Natural killer cell (primary cell): Measurements from ENCODE around the gene PAN3. TPM values are rescaled to one million over a fixed set of nuclear protein-coding genes. Genes with fewer than 3 reads are reported as not detected.

Experiments
- ATAC-seq, 3 donors: fragments of 150-1000 bp in 2 of 3; fragments of 200-7000 bp in 1 of 3; cut with Tn5 transposase; 1 replicate in 1 of 3; 2 replicates in 2 of 3; pipeline ENCODE4 v1.10.0; 2021; ENCODE audit warnings: mild to moderate bottlenecking in 2 of 3, moderate library complexity in 2 of 3
- DNase-seq, 2 donors: peaks; one replicate each; pipeline versions ENCODE4 v3.0.0 to v3.0.0-alpha.2; 2013 to 2021; ENCODE audit warnings: mixed read lengths in 1 of 2
- H3K27ac ChIP-seq: one replicate; pipeline ENCODE4 v1.5.1; 2013; ENCODE audit warnings: mild to moderate bottlenecking, low read length
- H3K27me3 ChIP-seq: one replicate; pipeline ENCODE4 v1.6.1; 2013; ENCODE audit warnings: low read length; ENCODE audit not compliant: control insufficient read depth, insufficient read depth
- H3K36me3 ChIP-seq: one replicate; pipeline ENCODE4 v1.6.1; 2013; ENCODE audit warnings: low read length; ENCODE audit not compliant: control insufficient read depth, insufficient read depth
- H3K4me1 ChIP-seq: one replicate; pipeline ENCODE4 v1.6.1; 2013; ENCODE audit warnings: low read length; ENCODE audit not compliant: control insufficient read depth, insufficient read depth
- H3K4me3 ChIP-seq: one replicate; pipeline ENCODE4 v1.5.1; 2013; ENCODE audit warnings: low read length
- H3K9me3 ChIP-seq: one replicate; pipeline ENCODE4 v1.6.1; 2013; ENCODE audit warnings: low read length; ENCODE audit not compliant: control insufficient read depth, insufficient read depth
- H3K27ac Mint-ChIP-seq, 2 donors: one replicate each; pipeline ENCODE4 v1.8.0; 2022; ENCODE audit warnings: mild to moderate bottlenecking in 2 of 2, mixed read lengths in 2 of 2, moderate library complexity in 1 of 2
- H3K27me3 Mint-ChIP-seq, 2 donors: one replicate each; pipeline ENCODE4 v1.8.0; 2022; ENCODE audit warnings: low read depth in 2 of 2, mixed read lengths in 2 of 2
- H3K36me3 Mint-ChIP-seq: one replicate; pipeline ENCODE4 v1.8.0; 2022; ENCODE audit warnings: mixed read lengths
- H3K4me1 Mint-ChIP-seq, 2 donors: one replicate each; pipeline ENCODE4 v1.8.0; 2022; ENCODE audit warnings: mixed read lengths in 2 of 2
- H3K4me3 Mint-ChIP-seq: one replicate; pipeline ENCODE4 v1.8.0; 2022; ENCODE audit warnings: mild to moderate bottlenecking, moderate library complexity, mixed read lengths
- H3K9me3 Mint-ChIP-seq, 2 donors: one replicate each; pipeline ENCODE4 v1.8.0; 2022; ENCODE audit warnings: mixed read lengths in 2 of 2
- WGBS: methylation state at CpG from one replicate; pipeline ENCODE4 v1.1.7; 2013; ENCODE audit warnings: missing lambda C conversion rate; ENCODE audit not compliant: insufficient coverage; 5-methylcytosine and 5-hydroxymethylcytosine counted together
- intact Hi-C: fragments of 100-400 bp; cut with micrococcal nuclease; formaldehyde crosslinking; loops from one replicate; pipeline ENCODE4 v1.14.2; 2022
- total RNA-seq, 4 donors: library from RNA; stranded (reverse); fragments of 120-200 nt in 1 of 4; gene quantifications; one replicate each; pipeline versions ENCODE4 v1.2.3 to v1.2.4, GENCODE V29; 2013 to 2022
- TF ChIP-seq, protein P1 (sequence below): fragments of 200-600 bp; IDR thresholded peaks from one replicate; pipeline ENCODE4 v1.8.0; 2022; ENCODE audit warnings: antibody characterized with exemption

The PAN3 gene
- total RNA-seq, 3 donors from 2014 or later (not counting 1 experiment from before 2014, with no cell fraction given) = 80.0 to 94.2 (median 91.7) TPM

DNA sequence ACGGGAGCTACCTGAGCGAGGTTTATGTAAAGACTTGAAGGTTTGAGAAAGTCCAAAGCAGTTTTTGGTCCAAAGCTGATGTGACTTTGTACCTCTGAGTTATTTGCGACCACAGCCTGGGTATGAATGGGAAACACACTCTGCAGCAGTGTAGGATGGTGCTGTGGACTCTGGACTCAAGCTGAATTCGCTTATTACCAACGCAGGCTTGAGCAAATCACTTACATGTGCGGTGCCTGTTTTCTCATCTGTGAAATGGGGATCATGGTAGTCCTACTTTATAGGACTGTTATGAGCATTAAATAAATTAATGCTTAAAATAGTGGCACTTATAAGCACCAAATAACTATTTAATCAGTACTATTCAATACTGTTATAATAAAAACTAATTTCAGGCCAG lies 176.5 kb downstream of the PAN3 start:
- H3K4me3 Mint-ChIP-seq = no peak overlapping the region
- no peaks in the 10 kb centered on the region for H3K4me1 Mint-ChIP-seq
- no peaks in the 10 kb centered on the region for H3K9me3 Mint-ChIP-seq
- no peaks in the 10 kb centered on the region for H3K36me3 ChIP-seq
- H3K9me3 ChIP-seq = no peaks in the 10 kb centered on the region
- no peak for ATAC-seq
- TF ChIP-seq, protein P1, sequence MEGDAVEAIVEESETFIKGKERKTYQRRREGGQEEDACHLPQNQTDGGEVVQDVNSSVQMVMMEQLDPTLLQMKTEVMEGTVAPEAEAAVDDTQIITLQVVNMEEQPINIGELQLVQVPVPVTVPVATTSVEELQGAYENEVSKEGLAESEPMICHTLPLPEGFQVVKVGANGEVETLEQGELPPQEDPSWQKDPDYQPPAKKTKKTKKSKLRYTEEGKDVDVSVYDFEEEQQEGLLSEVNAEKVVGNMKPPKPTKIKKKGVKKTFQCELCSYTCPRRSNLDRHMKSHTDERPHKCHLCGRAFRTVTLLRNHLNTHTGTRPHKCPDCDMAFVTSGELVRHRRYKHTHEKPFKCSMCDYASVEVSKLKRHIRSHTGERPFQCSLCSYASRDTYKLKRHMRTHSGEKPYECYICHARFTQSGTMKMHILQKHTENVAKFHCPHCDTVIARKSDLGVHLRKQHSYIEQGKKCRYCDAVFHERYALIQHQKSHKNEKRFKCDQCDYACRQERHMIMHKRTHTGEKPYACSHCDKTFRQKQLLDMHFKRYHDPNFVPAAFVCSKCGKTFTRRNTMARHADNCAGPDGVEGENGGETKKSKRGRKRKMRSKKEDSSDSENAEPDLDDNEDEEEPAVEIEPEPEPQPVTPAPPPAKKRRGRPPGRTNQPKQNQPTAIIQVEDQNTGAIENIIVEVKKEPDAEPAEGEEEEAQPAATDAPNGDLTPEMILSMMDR = no peak
- H3K36me3 Mint-ChIP-seq = no peaks in the 10 kb centered on the region
- no peaks in the 10 kb centered on the region for H3K27me3 Mint-ChIP-seq
- H3K4me3 ChIP-seq = no peak overlapping the region
- no peaks in the 10 kb centered on the region for H3K27me3 ChIP-seq
- no peak overlapping the region for H3K27ac ChIP-seq
- 93% methylated on average over 6 of the region's 6 CpGs for WGBS
- DNase-seq = no peak
- H3K4me1 ChIP-seq = peaks cover 6% of the 10 kb centered on the region
- intact Hi-C loops = no loop called here
- H3K27ac Mint-ChIP-seq = no peak overlapping the region

DNA sequence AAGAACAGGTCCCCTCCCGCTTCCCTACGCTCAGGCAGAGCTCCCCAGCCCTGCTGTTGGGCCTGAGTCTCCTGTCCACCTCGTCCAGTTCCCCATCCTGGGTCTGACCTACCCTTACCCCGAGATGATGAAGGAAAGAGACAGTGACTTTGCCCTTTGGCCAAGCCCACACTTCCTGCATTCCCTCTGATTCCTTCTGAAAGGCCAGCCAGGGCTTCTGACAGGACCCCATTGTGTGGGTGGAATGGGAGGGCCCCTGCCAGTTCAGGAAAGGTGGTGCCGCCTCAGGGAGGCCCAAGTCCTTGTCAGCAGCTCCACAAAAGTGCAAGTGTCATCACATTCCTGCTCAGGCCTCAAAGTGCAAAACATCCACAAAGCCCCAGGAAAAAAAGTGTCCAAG lies 177.8 kb downstream of the PAN3 start:
- intact Hi-C loops = no loop called here
- Histone ChIP-seq H3K27me3 (no peaks in the 10 kb centered on the region), H3K4me1 (peaks cover 6% of the 10 kb centered on the region), H3K27ac (no peak overlapping the region), H3K36me3 (no peaks in the 10 kb centered on the region), H3K9me3 (no peaks in the 10 kb centered on the region), H3K4me3 (no peak overlapping the region)
- no peak for ATAC-seq
- Mint-ChIP-seq H3K27me3 (no peaks in the 10 kb centered on the region), H3K36me3 (no peaks in the 10 kb centered on the region), H3K4me3 (no peak overlapping the region), H3K9me3 (no peaks in the 10 kb centered on the region), H3K27ac (no peak overlapping the region), H3K4me1 (no peaks in the 10 kb centered on the region)
- TF ChIP-seq, protein P1 = no peak
- DNase-seq = no peak
- 79% methylated on average over 5 of the region's 5 CpGs for WGBS

DNA sequence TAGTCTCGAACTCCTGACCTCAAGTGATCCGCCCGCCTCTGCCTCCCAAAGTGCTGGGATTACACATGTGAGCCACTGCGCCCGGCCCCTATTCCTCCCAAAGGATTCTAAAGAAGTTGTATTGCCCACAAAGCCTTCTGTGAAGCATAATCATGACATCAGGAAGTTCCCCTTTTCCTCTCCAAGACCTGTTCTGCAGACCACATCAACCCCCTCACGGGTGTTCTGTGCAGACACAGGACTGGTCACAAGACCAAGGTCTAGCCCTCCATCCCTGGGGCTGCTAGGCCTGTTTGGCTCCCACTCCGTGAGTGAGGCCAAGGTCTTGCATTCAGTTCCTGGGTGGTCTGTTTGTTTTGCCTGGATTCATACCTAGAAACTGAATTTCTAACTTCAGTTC lies 178.5 kb downstream of the PAN3 start:
- intact Hi-C loops = no loop called here

DNA sequence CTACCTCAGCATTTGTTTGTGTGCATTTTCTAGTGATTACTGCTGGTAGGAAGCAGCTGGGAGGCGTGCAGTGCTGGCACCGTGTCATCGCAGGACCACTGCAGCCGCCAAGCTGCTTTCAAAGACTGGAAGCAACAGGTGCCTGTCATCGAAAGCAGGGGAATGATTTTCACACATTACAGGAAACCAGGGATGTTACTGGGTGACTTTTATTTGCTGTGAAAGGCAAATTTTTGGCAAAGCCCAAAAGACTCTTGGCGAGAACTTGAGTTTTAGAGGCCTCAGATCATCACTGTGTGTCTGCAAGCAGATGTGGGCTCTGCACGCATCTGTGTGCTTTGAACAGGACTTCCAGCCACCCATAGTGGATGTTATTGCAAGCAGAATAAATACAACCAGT lies 180.2 kb downstream of the PAN3 start:
- Histone ChIP-seq H3K9me3 (no peaks in the 10 kb centered on the region), H3K4me3 (no peak overlapping the region), H3K27me3 (no peaks in the 10 kb centered on the region), H3K4me1 (peaks cover 6% of the 10 kb centered on the region), H3K27ac (no peak overlapping the region), H3K36me3 (no peaks in the 10 kb centered on the region)
- no peak overlapping the region for H3K4me3 Mint-ChIP-seq
- no peak for ATAC-seq
- no peak for DNase-seq
- H3K27ac Mint-ChIP-seq = no peak overlapping the region
- intact Hi-C loops = no loop called here
- no peaks in the 10 kb centered on the region for H3K9me3 Mint-ChIP-seq
- no peaks in the 10 kb centered on the region for H3K4me1 Mint-ChIP-seq
- 73% methylated on average over 7 of the region's 7 CpGs for WGBS
- TF ChIP-seq, protein P1 = no peak
- H3K27me3 Mint-ChIP-seq = no peaks in the 10 kb centered on the region
- H3K36me3 Mint-ChIP-seq = no peaks in the 10 kb centered on the region

More for the DNA sequence above, 178.5 kb downstream of the PAN3 start:
- WGBS = 71% methylated on average over 7 of the region's 7 CpGs
- Histone ChIP-seq H3K27me3 (no peaks in the 10 kb centered on the region), H3K27ac (no peak overlapping the region), H3K4me1 (peaks cover 6% of the 10 kb centered on the region), H3K4me3 (no peak overlapping the region), H3K36me3 (no peaks in the 10 kb centered on the region), H3K9me3 (no peaks in the 10 kb centered on the region)
- TF ChIP-seq, protein P1 = no peak
- no peaks in the 10 kb centered on the region for H3K4me1 Mint-ChIP-seq
- H3K4me3 Mint-ChIP-seq = no peak overlapping the region
- H3K27ac Mint-ChIP-seq = no peak overlapping the region
- H3K9me3 Mint-ChIP-seq = no peaks in the 10 kb centered on the region
- H3K27me3 Mint-ChIP-seq = no peaks in the 10 kb centered on the region
- no peak for DNase-seq
- no peak for ATAC-seq
- no peaks in the 10 kb centered on the region for H3K36me3 Mint-ChIP-seq
